ENCODE results near the gene RPL22L1.
"Not testable (repeated sequence)": the region's sequence is repeated elsewhere in the genome, so short reads cannot be mapped to it uniquely, and the experiment has no call there.

The RPL22L1 gene

GRCh38 chr3:170903123-170903522, 33.1 kb upstream of the RPL22L1 start:
- DNase-seq (ENCODE audit: low read depth), result no peak
- no peak for TF ChIP-seq CTCF (IDR thresholded peaks at IDR 0.05; ENCODE audit: low read depth, low read length)
- no peak for TF ChIP-seq MAX (IDR thresholded peaks at IDR 0.05; ENCODE audit: low read depth, low read length)
- no peak overlapping the region for H3K4me3 ChIP-seq (ENCODE audit: low read depth, low read length)

- DNase-seq (ENCODE audit: low read depth), result no peak
- no peak overlapping the region for H3K4me3 ChIP-seq (ENCODE audit: low read depth, low read length)
- TF ChIP-seq MYC (IDR thresholded peaks at IDR 0.05; ENCODE audit: low read depth, low read length) (no peak), MAX (IDR thresholded peaks at IDR 0.05; ENCODE audit: low read depth, low read length) (no peak), CTCF (IDR thresholded peaks at IDR 0.05; ENCODE audit: low read depth, low read length) (no peak), POLR2A (IDR thresholded peaks at IDR 0.05; ENCODE audit: extremely low read depth, insufficient read length) (no peak)
Measured at GRCh38 chr3:170899455-170899854, 29.5 kb upstream of the RPL22L1 start.

GRCh38 chr3:170897978-170898377, 28.0 kb upstream of the RPL22L1 start:
- TF ChIP-seq POLR2A (IDR thresholded peaks at IDR 0.05; ENCODE audit: extremely low read depth, insufficient read length) (no peak), CTCF (IDR thresholded peaks at IDR 0.05; ENCODE audit: low read depth, low read length) (no peak), MAX (IDR thresholded peaks at IDR 0.05; ENCODE audit: low read depth, low read length) (no peak), MYC (IDR thresholded peaks at IDR 0.05; ENCODE audit: low read depth, low read length) (no peak)
- DNase-seq (ENCODE audit: low read depth), result no peak
- H3K4me3 ChIP-seq (ENCODE audit: low read depth, low read length), result no peak overlapping the region

GRCh38 chr3:170897199-170897598, 27.2 kb upstream of the RPL22L1 start:
- DNase-seq (ENCODE audit: low read depth); H3K4me3 ChIP-seq (ENCODE audit: low read depth, low read length): not testable (repeated sequence)

- DNase-seq (ENCODE audit: low read depth), result no peak
- no peak overlapping the region for H3K4me3 ChIP-seq (ENCODE audit: low read depth, low read length)
- TF ChIP-seq CTCF (IDR thresholded peaks at IDR 0.05; ENCODE audit: low read depth, low read length), result no peak
- TF ChIP-seq MYC (IDR thresholded peaks at IDR 0.05; ENCODE audit: low read depth, low read length), result no peak
- TF ChIP-seq MAX (IDR thresholded peaks at IDR 0.05; ENCODE audit: low read depth, low read length), result no peak
- TF ChIP-seq POLR2A (IDR thresholded peaks at IDR 0.05; ENCODE audit: extremely low read depth, insufficient read length), result no peak
Measured at GRCh38 chr3:170896781-170897180, 26.8 kb upstream of the RPL22L1 start.

- DNase-seq (ENCODE audit: low read depth); H3K4me3 ChIP-seq (ENCODE audit: low read depth, low read length): not testable (repeated sequence)
Measured at GRCh38 chr3:170896333-170896732, 26.3 kb upstream of the RPL22L1 start.

- no peak for DNase-seq (ENCODE audit: low read depth)
- H3K4me3 ChIP-seq (ENCODE audit: low read depth, low read length), result no peak overlapping the region
- no peak for TF ChIP-seq MYC (IDR thresholded peaks at IDR 0.05; ENCODE audit: low read depth, low read length)
- no peak for TF ChIP-seq CTCF (IDR thresholded peaks at IDR 0.05; ENCODE audit: low read depth, low read length)
Measured at GRCh38 chr3:170893895-170894294, 23.9 kb upstream of the RPL22L1 start.
